Measurements from ENCODE around the gene MLST8.
"Not testable (repeated sequence)": the region's sequence is repeated elsewhere in the genome, so short reads cannot be mapped to it uniquely, and the experiment has no call there.

Gene MLST8

DNA sequence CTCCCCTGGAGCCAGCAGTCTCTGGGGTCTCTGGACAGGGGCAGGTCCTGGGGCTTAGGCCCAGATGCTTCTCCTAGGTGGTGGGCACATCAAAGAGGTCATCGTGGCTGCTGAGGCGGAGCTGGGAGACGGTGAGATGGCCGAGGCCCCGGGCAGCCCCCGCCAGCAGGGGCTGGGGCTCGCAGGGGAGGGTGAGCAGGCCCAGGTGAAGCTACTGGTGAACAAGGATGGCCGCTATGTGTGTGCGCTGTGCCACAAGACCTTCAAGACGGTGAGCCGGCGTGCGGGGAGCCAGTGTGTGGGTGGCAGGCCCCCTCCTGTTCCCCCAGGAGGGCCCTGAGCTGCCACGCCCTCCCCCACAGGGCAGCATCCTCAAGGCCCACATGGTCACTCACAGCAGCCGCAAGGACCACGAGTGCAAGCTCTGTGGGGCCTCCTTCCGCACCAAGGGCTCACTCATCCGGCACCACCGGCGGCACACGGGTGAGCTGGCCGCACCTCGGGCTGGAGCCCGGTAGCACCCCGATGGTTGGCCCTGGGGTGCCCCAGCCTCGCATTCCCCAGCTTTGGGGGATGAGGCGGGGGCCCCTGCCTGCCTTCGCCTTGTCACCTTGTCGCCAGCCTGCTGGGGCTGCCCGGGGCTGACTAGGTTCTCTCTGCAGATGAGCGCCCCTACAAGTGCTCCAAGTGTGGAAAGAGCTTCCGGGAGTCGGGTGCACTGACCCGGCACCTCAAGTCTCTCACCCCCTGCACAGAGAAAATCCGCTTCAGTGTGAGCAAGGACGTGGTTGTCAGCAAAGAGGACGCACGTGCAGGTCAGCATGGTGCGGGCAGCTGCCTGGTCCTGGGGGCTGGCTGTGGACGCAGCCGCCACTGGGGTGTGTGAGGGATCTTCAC, 27.1 kb downstream of the MLST8 start:
- DNase-seq, result no peak

DNA sequence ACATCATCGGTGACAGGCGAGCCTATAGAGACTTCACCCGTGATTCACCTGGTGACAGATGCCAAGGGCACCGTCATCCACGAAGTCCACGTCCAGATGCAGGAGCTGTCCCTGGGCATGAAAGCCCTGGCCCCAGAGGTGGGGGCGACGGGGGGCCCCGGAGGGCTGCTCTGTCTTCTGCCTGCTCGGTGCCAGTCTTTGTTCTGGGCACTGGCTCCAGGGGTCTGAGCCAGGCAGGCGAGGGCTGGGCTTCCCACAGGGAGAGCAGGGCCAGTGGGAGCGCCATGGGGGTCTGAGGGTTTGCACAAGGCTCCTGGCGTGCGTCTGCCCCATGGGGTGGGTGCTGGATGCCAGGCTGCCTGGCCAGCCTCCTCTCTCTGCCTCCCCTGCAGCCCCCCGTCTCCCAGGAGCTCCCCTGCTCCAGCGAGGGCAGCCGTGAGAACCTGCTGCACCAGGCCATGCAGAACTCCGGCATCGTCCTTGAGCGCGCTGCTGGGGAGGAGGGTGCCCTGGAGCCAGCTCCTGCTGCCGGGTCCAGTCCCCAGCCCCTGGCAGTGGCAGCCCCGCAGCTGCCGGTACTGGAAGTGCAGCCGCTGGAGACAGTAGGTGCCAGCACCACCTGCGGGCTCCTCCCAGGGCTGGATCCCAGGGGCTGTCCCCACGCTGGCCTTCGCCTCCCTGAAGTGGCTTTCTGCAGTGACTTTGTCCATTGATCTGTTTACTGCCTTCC, 28.0 kb downstream of the MLST8 start:
- DNase-seq, result no peak

DNA sequence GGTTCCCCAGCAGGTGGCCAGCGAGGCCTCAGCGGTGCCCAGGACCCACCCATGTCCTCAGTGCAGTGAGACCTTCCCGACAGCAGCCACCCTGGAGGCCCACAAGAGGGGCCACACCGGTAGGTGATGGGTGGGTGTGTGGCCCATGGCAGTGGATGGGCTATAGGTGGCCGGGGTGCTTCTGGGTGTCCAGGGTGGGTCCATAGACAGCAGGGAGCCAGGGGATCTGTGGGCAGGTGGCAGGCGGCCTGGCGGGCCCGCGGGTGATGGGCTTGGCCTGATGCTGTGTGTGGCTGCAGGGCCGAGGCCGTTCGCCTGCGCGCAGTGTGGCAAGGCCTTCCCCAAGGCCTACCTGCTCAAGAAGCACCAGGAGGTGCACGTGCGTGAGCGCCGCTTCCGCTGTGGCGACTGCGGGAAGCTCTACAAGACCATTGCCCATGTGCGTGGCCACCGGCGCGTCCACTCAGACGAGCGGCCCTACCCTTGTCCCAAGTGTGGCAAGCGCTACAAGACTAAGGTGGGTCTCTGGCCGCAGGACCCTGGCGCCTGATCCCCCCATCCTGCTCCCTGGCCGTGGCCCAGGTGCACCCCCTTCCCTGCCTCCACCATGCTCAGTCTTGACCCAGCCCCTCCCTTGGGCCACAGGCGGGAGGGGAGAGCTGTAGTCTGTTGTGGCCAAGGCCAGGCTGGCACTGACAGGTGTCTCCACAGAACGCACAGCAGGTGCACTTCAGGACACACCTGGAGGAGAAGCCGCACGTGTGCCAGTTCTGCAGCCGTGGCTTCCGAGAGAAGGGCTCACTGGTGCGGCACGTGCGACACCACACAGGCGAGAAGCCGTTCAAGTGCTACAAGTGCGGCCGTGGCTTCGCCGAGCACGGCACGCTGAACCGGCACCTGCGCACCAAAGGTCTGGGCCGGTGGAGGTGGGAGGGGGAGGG, 28.9 kb downstream of the MLST8 start:
- DNase-seq, result no peak

DNA sequence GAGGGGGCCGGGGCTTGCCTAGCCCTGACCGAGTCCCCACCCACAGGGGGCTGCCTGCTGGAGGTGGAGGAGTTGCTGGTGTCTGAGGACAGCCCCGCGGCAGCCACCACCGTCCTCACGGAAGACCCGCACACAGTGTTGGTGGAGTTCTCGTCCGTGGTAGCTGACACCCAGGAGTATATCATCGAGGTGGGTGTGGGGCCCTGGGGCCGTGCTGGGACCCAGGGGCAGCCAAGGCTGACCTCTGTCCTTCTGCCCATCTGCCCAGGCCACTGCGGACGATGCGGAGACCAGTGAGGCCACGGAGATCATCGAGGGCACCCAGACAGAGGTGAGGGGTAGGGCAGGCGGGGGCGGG, 29.5 kb downstream of the MLST8 start:
- DNase-seq, result no peak

DNA sequence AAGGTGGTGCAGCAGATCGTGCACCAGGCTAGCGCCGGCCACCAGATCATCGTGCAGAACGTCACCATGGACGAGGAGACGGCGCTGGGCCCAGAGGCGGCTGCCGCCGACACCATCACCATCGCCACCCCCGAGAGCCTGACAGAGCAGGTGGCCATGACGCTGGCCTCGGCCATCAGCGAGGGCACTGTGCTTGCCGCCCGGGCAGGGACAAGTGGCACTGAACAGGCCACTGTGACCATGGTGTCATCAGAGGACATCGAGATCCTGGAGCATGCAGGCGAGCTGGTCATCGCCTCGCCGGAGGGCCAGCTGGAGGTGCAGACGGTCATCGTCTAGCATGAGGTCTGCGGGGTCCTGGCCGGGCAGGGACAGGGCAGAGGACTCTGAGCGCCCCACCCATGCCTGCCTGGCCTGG, 30.0 kb downstream of the MLST8 start:
- DNase-seq, result no peak

DNA sequence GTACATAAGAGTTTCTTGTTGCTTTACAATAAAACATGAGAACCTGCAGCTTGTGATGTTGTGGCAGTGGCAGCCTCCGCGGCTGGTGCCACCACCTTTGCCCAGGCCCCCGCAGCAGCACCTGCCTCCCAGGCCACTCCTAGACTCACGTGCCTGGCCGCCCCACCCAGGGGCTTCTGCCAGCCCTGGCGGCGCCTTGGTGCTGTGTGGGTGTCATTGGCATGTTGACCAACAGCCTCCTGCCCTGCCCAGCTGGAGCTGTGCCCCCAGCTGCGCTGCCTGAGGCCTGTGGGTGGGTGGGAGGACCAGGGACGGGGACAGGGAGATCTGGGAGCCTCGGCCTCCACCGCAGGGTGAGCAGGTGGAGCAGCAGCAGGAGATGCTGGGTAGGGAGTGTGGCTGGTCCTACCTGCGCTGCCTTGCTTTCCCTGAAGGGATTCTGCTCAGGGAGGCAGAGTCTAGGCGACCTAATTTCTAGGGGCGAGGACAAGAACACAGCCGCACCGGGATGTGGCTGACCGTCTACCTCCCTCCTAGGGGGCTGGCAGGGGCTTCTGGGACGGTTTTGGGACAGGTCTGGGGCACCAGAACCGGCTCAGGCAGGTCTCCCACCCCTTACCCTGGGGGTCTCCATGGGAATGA, 30.6 kb downstream of the MLST8 start:
- no peak for DNase-seq

DNA sequence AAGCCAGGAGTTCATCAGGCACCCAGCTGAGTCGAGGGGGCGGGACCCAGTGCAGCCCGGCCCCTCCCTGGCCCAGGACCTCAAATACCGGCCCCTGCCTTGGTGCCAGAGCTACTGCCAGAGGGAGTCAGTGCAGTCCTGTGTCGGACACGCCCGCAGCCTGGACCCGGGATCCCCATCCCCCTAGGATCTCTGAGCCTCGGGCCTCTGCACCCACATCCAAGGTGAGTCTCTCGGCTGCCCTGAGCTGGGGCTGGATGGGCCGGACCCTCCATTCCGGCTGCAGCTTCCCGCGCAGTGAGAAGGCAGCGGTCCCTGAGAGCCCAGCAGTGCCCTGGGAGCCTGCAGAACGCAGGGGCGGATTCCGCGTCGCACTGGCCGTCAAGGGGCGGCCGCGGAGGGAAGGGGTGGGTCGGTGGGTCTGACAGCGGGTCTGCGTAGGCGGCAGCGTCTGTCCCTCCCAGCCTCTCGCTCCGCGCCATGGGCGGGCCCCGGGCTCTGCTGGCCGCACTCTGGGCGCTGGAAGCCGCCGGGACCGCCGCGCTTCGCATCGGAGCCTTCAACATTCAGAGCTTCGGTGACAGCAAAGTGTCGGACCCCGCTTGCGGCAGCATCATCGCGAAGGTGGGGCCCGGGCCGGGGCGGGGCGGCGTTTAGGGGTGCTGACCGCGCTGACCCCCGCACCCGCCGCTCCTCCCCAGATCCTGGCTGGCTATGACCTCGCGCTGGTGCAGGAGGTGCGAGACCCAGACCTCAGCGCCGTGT, 31.3 kb downstream of the MLST8 start, which contains the start of gene DNASE1L2:
TSS of gene DNASE1L2 (plus strand) at position 108 of the 765 bp plus-strand sequence. CDS start at position 481, 373 bp downstream.
- no peak for DNase-seq

DNA sequence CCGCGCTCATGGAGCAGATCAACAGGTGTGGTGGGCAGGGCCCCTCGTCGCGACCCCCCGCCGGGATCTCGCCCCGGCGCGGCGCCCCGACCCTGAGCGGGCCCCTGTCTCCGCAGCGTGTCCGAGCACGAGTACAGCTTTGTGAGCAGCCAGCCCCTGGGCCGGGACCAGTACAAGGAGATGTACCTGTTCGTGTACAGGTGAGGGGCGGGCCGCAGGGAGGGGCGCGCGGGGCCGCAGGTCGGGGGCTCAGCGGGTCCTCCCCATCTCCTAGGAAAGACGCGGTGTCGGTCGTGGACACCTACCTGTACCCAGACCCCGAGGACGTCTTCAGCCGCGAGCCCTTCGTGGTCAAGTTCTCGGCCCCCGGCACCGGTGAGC, 31.8 kb downstream of the MLST8 start:
- no peak for DNase-seq

DNA sequence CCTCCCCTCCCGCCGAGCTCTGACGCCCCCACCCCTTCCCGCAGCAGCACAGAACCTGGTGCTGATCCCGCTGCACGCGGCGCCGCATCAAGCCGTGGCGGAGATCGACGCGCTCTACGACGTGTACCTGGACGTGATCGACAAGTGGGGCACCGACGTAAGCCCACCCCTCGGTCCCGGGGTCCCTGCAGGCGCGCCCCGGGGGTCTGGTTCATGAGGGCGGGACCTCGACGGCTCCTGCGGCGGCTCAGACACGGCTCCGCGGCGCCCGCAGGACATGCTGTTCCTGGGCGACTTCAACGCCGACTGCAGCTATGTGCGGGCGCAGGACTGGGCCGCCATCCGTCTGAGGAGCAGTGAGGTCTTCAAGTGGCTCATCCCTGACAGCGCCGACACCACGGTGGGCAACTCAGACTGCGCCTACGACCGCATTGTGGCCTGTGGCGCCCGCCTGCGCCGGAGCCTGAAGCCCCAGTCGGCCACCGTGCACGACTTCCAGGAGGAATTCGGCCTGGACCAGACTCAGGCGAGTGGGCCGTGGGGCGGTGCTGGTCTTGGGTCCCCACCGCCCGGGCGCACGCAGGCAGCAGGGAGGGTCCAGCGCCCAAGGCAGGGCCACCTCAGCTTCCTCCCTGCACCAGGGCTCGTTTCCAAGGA, 32.4 kb downstream of the MLST8 start:
- no peak for DNase-seq

DNA sequence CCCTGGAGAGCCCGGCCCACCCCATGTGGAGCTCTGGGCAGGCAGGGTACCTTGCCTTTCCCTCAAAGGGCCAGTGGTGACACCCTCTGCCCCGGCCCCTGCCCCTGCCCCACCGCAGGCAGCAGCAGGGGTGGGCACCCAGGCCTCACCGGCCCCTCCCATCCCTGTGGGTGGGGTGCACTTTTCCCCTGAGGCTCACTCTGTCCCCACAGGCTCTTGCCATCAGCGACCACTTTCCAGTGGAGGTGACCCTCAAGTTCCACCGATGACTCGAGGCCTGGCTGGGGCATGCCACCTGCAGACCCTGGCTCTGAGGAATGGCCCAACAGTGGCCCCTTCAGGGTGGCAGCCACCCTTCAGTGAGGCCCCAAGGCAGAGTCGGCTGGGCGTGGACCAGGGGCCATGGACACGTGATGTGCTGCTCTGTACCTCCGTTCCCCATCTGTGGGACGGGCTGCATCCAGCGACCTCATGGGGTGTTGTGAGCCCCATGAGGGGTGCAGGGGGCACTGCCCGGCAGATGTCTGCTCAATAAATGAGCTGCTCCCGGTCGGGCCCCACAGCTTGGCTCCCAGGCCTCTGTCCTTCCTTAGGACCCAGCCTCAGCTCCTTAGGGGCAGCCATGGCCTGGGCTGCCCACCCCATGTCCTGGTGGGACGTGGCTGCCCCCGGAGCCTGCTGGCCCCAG, 33.0 kb downstream of the MLST8 start:
- DNase-seq, result no peak

DNA sequence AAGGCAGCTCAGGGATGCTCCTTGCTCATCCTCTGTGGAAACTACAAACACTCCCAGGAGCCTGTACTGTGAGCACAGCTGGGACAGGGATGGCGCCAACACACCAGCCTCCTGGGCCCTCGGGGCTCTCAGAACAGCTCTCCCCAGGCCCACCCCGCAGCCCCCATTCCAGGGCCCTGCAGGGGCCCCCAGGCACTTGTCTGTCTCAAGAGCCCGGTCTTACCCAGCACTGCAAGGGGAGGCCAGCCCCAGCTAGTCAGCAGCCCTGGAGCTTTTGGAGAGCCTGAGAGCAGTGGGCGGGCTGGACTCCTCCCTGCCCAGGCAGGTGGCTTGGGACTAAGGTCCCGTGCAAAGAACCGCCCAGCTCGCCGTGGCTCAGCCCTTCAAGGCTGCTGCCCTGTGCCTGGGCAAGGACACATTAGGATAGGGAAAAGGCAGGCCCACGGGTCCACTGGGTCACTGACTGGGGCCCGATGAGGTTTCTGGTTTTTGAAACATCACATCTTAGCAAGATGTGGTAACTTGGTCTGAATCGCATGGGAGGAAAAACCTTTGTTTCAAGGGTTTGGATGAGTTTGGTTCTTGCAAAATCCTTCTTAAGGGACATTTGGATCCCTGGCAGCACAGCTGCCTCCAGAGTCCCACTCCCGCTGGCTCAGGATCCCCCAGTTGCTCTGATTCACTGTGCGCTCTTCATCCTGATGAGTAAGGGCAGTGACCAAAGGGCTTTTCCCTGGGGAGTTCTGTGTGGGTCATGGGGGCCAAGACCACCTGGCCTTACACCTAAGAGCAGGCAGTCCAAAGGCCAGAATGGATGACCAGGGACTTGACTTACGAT, 33.8 kb downstream of the MLST8 start:
- no peak for DNase-seq

DNA sequence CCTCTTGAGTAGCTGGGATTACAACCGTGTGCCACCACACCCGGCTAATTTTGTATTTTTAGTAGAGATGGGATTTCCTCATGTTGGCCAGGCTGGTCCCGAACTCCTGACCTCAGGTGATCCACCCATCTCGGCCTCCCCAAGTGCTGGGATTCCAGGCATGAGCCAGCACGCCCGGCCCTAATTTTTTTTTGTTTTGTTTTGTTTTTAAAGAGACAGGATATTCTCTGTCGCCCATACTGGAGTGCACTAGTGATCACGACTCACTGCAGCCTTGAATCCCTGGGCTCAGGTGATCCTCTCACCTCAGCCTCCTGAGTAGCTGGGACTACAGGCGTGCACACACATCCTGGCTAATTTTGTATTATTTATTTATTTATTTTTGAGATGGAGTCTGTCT, 35.1 kb downstream of the MLST8 start:
- not testable (repeated sequence) for DNase-seq

DNA sequence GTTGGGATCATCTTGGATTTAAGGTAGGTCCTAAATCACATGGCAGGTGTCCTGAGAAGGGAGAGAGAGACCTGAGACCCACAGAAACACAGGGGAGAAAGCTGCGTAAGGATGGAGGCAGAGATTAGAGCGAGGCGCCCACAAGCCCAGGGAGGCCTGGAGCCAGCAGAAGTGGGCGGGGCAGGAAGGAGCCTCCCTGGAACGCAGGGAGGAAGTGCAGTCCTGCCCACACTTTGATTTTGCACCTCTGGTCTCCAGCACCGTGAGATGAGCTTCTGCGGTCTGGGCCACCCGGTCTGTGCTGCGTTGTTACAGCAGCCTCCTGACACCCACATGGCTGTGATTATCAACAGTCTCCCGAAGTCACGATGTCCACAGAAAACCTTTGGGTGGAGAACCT, 37.3 kb downstream of the MLST8 start:
- no peak for DNase-seq

DNA sequence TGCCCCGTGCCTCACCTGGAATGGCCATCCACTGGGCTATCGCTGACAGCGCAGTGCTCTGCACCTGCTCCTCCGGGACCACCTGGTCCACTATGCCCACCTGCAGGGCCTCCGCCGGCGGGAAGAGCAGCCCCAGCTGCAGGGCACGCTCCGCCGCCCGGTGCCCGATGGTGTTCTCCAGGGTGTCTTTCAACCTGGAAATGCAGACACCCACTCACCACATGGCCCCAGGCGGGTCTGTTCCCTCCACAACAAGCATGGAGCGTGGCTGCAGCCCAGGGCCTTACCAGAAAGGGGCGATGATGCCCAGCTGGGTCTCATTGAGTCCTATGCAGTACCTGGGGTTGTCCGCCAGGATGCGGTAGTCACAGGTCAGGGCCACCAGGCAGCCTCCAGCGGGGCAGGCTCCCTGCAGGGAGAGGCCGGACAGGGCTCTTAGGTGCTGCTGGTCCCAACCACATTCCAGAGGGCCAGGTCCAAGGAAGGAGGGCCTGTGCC, 37.8 kb downstream of the MLST8 start:
- no peak for DNase-seq

DNA sequence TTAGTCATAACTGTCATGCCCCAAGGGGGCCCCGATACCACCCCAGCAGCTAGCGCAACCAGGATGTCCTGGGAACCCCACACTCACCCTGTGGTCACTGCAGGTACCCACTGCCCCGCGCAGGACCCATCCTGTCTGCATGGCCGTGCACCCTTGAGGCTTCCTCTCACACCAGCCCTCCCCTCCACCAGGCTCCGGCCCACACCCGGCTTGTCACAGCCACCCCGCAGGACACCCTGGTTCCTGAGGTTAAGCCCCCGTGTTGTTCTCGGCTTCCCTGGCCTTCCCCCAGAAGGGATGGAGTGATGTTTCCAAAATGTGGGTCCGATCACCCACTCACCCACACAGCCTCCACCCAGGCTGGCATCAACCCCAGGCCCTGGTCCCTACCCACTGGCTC, 38.5 kb downstream of the MLST8 start:
- no peak for DNase-seq

DNA sequence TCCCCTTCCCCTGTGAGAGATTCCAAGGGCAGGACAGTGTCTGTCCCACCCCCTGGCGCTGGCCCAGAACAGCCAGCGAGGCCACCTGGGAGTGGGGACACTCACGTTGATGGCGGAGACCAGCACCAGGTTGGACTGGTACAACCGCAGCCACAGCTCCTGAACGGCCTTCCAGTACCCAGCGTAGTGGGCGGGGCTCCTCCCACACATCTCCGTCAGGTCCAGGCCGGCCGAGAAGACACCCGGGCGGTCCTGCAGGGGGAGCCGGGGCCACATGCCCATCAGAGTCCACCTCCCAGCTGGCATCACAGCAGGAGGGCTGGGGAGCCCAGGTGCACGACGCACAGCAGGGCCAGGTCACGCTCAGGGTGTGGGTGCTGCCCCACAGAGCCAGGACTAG, 39.0 kb downstream of the MLST8 start:
- no peak for DNase-seq

DNA sequence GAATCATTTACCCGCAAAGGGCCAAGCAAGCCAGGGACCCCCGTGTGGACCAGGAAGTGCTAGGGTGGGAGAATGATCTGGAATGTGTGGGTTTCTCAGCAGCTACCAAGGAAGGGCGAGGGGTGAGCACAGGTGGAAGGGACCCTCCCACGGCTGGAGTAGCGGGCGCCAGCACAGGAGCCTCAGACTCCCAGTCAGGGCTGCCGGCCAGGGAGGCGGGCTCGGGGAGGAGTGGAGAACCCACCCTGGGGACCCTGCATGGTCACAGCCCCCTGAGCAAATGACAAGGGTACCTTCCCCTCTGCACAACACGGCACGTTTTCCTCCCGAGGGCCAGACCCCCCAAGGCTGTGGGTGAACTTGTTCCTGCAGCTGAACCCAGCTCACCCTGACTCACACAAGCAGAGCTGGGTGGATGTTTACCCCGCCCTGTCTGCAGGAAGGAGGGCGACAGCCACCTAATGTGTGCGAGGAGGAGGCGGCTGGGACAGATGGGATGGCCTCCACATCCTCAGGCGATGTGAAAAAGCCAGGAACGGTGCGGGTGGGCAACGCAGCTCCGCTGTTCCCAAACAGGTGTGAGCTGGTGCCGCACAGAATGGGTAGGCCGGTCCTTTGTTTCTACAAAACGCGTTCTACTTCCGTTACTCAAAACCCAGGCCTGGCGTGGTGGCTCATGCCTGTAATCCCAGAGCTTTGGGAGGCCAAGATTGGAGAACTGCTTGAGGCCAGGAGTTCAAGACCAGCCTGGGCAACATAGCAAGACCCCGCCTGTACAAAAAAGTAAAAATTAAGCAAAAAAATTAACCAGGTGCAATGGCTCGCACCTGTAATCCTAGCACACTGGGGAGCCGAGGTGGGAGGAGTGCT, 39.9 kb downstream of the MLST8 start:
- no peak for DNase-seq

DNA sequence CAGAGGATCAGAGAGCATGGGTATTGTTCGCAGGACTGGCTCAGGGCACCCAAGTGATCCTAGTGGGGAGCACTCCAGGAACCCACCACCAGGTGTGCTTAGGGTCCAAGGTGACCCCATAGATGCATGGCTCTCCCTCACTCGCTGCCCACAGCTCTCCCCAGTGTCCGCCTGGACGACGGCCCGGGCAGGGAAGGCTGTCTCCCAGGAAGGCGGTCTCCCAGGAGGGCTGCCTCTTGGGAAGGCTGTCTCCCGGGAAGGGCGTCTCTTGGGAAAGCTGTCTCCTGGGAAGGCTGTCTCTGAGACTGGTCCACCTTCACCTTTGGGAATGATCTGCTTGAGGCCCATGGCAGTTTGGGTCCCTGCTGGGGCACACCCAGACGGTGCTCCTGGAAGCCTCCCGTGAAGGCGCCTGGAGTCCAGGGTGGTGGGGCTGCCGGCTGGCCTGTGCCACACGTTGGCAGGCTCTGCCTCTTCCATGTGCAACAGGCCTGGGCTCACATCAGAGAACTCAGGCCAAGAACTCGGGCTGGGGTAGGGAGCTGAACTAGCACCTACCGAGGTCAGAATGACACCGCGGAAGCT, 41.1 kb downstream of the MLST8 start:
- no peak for DNase-seq
